ENCODE measurements around the gene DEPP1.

- TF ChIP-seq STAT5B (CRISPR knock-in tag; IDR thresholded peaks at IDR 0.05) (no peak), NFIC (IDR thresholded peaks at IDR 0.05; ENCODE audit: low read length) (no peak), YY1 (IDR thresholded peaks at IDR 0.05; ENCODE audit: insufficient read depth, insufficient replicate concordance, low read depth, low read length) (no peak), CCDC6 (CRISPR knock-in tag; IDR thresholded peaks at IDR 0.05) (no peak), POLR2A (IDR thresholded peaks at IDR 0.05; ENCODE audit: insufficient read depth in 1 of 2, low read depth in 2 of 2, low read length in 2 of 2) (no peak)
Measured at GRCh38 chr10:44993226-44993921, 14.8 kb upstream of the DEPP1 start.
